ENCODE results near the gene KRT6B. TPM values are rescaled to one million over a fixed set of nuclear protein-coding genes. Genes with fewer than 3 reads are reported as not detected.

KRT6B gene
- total and polyA plus RNA-seq, 2 experiments from 2014 or later: not detected

GRCh38 chr12:52458861-52459260, 6.9 kb upstream of the KRT6B start:
- Mint-ChIP-seq H3K4me1 (peaks cover 13% of the 10 kb centered on the region), H3K4me3 (no peak overlapping the region), H3K9me3 (no peaks in the 10 kb centered on the region; the same call in 2 of the 3 replicates), H3K36me3 (ENCODE audit: low read depth) (no peaks in the 10 kb centered on the region), H3K27me3 (ENCODE audit: insufficient read depth, low read depth, poor library complexity) (peaks cover 1% of the 10 kb centered on the region), H3K27ac (no peak overlapping the region)
- Histone ChIP-seq H2AFZ (no peak overlapping the region), H3K79me2 (replicated peaks; ENCODE audit: insufficient read depth) (no peaks in the 10 kb centered on the region), H3K36me3 (ENCODE audit: insufficient read depth) (no peaks in the 10 kb centered on the region), H3F3A (replicated peaks; ENCODE audit: low read depth) (no peaks in the 10 kb centered on the region), H4K20me1 (replicated peaks; ENCODE audit: insufficient read depth) (no peaks in the 10 kb centered on the region), H3K4me2 (no peak overlapping the region), H3K27me3 (ENCODE audit: insufficient read depth) (no peaks in the 10 kb centered on the region), H3K4me3 (no peak overlapping the region), H3K4me1 (ENCODE audit: insufficient read depth) (no peaks in the 10 kb centered on the region), H3K27ac (ENCODE audit: low read depth) (no peak overlapping the region), H3K9me2 (ENCODE audit: insufficient read depth) (no peaks in the 10 kb centered on the region)
- DNase-seq (ENCODE audit: low spot score) (no peak), ATAC-seq (no peak)
- TF ChIP-seq NANOG (IDR thresholded peaks at IDR 0.05; ENCODE audit: borderline replicate concordance) (no peak), ZNF114 (CRISPR knock-in tag; IDR thresholded peaks at IDR 0.05) (no peak), ETS1 (IDR thresholded peaks at IDR 0.05) (no peak), POLR2AphosphoS5 (IDR thresholded peaks at IDR 0.05; ENCODE audit: low read depth) (no peak), ZNF331 (CRISPR knock-in tag; IDR thresholded peaks at IDR 0.05; ENCODE audit: low read depth) (no peak), EZH2 (IDR thresholded peaks at IDR 0.05; ENCODE audit: low read depth, unreplicated experiment) (no peak), REST (IDR thresholded peaks at IDR 0.05; ENCODE audit: unreplicated experiment) (no peak), EZH2phosphoT487 (IDR thresholded peaks at IDR 0.05; ENCODE audit: unreplicated experiment) (no peak), CREB1 (CRISPR knock-in tag; IDR thresholded peaks at IDR 0.05; ENCODE audit: low read depth) (no peak), JUNB (IDR thresholded peaks at IDR 0.05; ENCODE audit: unreplicated experiment) (no peak), STAT1 (IDR thresholded peaks at IDR 0.05; ENCODE audit: unreplicated experiment) (no peak), CTCF (conservative IDR thresholded peaks at IDR 0.05; ENCODE audit: low read depth in 2 of 2) (no peak), ZNF462 (CRISPR knock-in tag; IDR thresholded peaks at IDR 0.05) (no peak)
